Effector CD8-positive, alpha-beta T cell (primary cell): ENCODE measurements around the gene LY6G6F.
A peak's percentile ranks its signal among the peaks of the same experiment; 100 is the strongest.

Source experiments
- DNase-seq: peaks from one replicate; lab custom pipeline; 2025; lab: John Stamatoyannopoulos, UW

LY6G6F gene

GRCh38 chr6:31676322-31676903 lies 30.3 kb upstream of the LY6G6F start:
- no peak for DNase-seq

DNA sequence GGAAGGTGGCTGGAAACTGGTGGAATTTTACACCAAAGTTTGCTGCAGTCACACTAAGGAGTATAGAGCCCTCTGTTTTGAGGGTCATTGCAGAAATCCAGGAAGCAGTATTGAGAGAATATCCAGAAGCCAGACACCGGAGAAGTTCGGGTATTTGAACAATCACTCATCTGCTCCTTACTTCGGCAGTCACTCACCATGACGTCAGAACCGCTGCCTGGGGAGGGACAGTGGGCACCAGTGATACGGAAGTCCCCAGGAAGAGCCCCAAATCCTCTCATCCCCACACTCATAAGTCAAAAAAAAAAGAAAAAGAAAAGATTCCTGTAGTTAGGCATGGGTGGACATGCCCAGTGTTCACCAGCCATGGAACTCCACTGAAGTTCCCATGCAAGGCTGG lies 29.8 kb upstream of the LY6G6F start:
- no peak for DNase-seq

- DNase-seq = no peak
These were observed 28.7 kb upstream of the LY6G6F start for GRCh38 chr6:31677955-31678354.

GRCh38 chr6:31680226-31681134 lies 26.2 kb upstream of the LY6G6F start, which contains the start of gene LY6G5C:
LY6G5C (minus strand) TSS chr6:31681067; CDS start chr6:31680373, 694 bp downstream.
- peak; percentile 23 for DNase-seq

DNA sequence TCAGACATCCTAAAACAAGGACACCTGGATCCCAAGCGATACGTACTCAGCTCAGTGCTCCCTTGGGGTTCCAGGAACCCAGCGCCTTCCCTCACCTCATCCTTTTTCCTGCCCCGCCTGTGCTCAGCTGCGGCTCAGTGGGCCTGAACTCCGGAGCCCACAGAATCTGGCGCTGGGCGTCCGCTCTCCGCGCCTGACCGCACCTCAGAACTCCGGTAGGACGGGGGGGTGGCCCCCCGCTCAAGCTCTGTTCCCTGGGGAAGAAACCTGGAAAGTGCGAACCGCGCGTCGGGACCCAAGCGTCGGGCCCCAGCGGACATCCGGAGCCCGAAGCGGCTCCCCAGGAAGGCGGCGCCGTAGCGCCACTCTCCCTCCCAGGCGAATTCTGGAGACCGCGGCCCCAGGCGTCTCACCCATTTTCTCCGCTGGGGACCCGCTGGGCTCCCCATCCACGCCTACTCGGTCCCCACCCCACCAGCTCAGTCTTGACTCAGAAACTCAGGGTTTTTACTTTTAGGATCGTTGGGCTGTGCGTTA lies 25.5 kb upstream of the LY6G6F start:
- DNase-seq = peak; percentile 14

DNA sequence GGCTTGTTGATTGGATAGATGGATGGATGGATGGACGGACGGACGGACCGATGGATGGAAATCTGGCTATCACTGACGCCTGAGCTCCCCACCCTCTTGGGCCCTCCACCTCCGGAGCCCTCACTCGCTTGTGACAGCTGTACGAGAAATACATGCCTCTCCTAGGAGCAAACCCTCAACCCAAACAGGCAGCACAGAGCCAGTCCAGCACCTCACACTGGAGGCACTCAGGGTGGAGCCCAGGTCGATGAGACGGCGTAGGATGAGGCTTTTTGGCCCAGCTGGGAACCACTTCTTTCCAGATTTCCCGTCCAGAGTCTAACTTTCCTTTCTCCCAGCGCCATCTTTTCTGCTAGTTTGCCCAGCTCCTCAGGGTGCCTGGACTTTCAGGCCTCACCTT lies 23.1 kb upstream of the LY6G6F start:
- no peak for DNase-seq

- no peak for DNase-seq
These were observed 20.2 kb upstream of the LY6G6F start for GRCh38 chr6:31686483-31686882.

GRCh38 chr6:31687321-31687720 lies 19.3 kb upstream of the LY6G6F start:
- DNase-seq = no peak

- no peak for DNase-seq
These were observed 18.6 kb upstream of the LY6G6F start for GRCh38 chr6:31687860-31688693.

- no peak for DNase-seq
These were observed 17.2 kb upstream of the LY6G6F start for GRCh38 chr6:31689249-31690110.

GRCh38 chr6:31690231-31691077 lies 16.2 kb upstream of the LY6G6F start:
- no peak for DNase-seq

DNA sequence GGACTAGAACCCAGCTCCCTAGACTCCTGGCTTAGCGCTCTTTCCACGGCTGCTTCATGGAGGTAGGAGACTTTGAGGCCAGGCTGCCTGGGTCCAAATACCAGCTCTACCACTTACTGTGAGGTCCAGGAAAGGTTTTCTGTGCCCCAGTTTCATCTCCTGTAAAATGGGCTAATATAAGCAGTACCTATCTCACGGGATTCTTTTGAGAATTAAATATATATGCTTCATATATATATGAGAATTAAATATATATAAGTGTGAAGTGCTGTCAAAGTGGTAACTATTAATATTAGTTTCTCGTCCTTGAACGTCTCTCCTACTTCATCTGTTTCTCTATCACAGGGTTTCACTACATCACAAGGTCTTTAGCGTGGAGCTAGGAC lies 15.6 kb upstream of the LY6G6F start:
- no peak for DNase-seq

DNA sequence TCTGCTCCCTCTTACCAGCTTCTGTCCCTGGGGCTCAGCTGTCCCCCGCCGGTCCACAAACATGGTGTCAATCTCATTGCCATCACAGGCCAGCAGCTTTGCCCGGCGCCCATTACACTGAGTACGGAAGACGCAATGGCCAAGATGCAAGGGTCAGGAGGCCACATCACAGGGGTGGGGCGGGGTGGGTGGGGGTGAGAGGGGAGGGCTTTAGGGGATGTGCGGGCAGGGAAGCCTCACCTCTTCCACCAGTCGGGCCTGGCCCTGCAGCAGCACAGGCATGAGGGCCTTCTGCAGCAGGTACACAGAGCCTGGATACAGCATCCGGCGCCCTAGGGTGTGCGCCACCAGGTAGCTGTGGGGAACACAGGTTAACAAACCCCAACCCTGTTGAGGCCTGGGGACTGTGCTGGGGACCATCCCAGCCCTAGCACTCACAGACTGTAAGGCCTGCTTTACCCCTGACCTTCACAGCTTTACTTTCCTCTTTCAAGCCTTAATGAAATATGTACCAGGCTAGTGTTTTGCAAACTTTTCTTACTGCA lies 15.0 kb upstream of the LY6G6F start:
- no peak for DNase-seq

DNA sequence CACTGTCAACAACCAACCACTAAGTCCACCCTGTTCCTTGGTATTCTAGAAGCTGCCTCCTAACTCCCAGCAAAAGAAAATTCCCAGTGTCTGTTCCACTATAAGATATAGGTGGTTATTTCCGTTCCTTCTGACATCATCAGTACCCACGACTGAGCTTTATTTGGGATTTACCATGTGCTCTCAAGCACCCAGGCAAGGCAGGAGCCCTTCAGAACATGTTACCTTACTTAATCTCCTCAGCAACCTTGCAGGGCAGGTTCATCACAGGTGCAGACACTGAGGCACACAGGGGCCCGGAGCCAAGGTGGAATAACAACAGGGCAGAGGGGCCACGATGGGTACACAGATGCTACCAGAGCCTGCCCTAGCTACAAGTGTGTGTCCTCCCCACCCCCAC lies 14.3 kb upstream of the LY6G6F start:
- DNase-seq = no peak

- no peak for DNase-seq
These were observed 13.8 kb upstream of the LY6G6F start for GRCh38 chr6:31692886-31693285.

- no peak for DNase-seq
These were observed 13.1 kb upstream of the LY6G6F start for GRCh38 chr6:31693535-31693934.

DNA sequence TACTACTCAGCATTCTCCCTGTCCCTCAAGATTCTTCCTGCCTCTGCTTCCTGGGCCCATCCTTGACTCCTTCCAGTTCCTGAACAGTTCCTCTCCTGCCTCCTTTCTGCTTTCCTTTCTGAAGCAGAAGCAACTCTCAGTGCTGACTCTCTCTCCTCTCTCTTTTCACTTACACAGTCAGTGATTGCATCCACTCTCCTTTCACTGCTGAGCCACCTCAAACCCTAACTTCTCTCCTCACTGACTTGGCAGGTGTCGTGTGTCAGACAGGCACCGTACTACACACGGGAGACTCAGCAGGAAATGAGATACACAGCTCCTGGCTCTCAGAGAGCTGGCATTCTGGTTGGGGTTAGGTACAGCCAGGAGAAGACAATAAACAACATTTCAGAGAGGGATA lies 9.1 kb upstream of the LY6G6F start:
- DNase-seq = no peak

GRCh38 chr6:31700740-31701401 lies 5.8 kb upstream of the LY6G6F start:
- DNase-seq = no peak

DNA sequence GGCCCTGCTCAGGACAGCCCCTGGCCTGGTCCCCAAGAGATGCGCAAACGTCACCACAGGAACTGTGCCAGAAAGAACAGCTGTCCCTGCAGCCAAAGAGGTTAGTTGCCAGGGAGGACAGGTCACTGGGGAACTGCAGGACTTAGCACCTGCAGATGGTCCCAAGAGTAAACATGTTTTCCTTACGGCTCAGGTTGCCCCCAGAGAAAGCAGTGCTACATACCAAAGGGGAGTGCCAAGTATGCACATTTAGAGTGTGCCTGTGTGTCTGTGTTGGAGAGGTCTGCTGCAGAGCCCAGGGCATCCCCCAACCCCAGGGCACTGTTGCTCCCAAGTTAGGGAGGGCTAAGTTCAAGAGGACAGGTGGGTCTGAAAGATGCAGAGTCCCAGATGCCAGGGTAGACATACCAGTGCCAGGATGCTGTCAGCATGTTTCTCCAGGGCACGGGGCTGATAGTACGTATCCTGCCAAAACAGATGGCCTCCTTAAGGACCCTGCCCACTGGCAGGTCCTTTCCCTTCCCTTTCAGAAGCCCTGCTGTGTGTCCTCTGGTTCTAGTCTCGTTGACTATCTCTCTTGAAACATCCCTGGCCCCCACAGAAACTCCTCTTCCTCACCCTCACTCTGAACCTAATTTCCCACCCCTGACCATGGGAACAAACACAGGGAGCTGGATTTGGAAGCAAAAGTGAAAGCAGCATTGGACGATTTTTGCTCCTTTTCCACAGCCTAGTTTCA lies 4.8 kb upstream of the LY6G6F start:
- no peak for DNase-seq
